ENCODE results near the gene RTL1.

RTL1 gene

GRCh38 chr14:100849115-100849781 is 54.3 kb downstream of the RTL1 start:
- H3K4me3 ChIP-seq (replicated peaks; ENCODE audit: low read depth, low read length) = no peak overlapping the region
- no peak for TF ChIP-seq CTCF (IDR thresholded peaks at IDR 0.05; ENCODE audit: insufficient read depth, low read length, poor library complexity, severe bottlenecking)
- no peak for DNase-seq (ENCODE audit: extremely low read depth, insufficient read length)
- no peaks in the 10 kb centered on the region for H3K27me3 ChIP-seq (replicated peaks; ENCODE audit: control insufficient read depth, insufficient read depth, low read length)
- H3K36me3 ChIP-seq (ENCODE audit: control insufficient read depth, insufficient read depth, low read length) = no peaks in the 10 kb centered on the region

GRCh38 chr14:100846309-100846859 is 57.1 kb downstream of the RTL1 start:
- Histone ChIP-seq H3K27me3 (replicated peaks; ENCODE audit: control insufficient read depth, insufficient read depth, low read length) (no peaks in the 10 kb centered on the region), H3K36me3 (ENCODE audit: control insufficient read depth, insufficient read depth, low read length) (no peaks in the 10 kb centered on the region), H3K4me3 (replicated peaks; ENCODE audit: low read depth, low read length) (no peak overlapping the region)
- DNase-seq (ENCODE audit: extremely low read depth, insufficient read length) = no peak
- TF ChIP-seq CTCF (IDR thresholded peaks at IDR 0.05; ENCODE audit: insufficient read depth, low read length, poor library complexity, severe bottlenecking) = no peak

GRCh38 chr14:100845341-100845740 is 58.2 kb downstream of the RTL1 start:
- DNase-seq (ENCODE audit: extremely low read depth, insufficient read length) = no peak
- TF ChIP-seq CTCF (IDR thresholded peaks at IDR 0.05; ENCODE audit: insufficient read depth, low read length, poor library complexity, severe bottlenecking) = no peak
- H3K4me3 ChIP-seq (replicated peaks; ENCODE audit: low read depth, low read length) = no peak overlapping the region
- H3K36me3 ChIP-seq (ENCODE audit: control insufficient read depth, insufficient read depth, low read length) = no peaks in the 10 kb centered on the region
- H3K27me3 ChIP-seq (replicated peaks; ENCODE audit: control insufficient read depth, insufficient read depth, low read length) = no peaks in the 10 kb centered on the region

- H3K27me3 ChIP-seq (replicated peaks; ENCODE audit: control insufficient read depth, insufficient read depth, low read length) = no peaks in the 10 kb centered on the region
- no peaks in the 10 kb centered on the region for H3K36me3 ChIP-seq (ENCODE audit: control insufficient read depth, insufficient read depth, low read length)
- no peak for TF ChIP-seq CTCF (IDR thresholded peaks at IDR 0.05; ENCODE audit: insufficient read depth, low read length, poor library complexity, severe bottlenecking)
- no peak overlapping the region for H3K4me3 ChIP-seq (replicated peaks; ENCODE audit: low read depth, low read length)
- no peak for DNase-seq (ENCODE audit: extremely low read depth, insufficient read length)
Observed at GRCh38 chr14:100844846-100845245, 58.7 kb downstream of the RTL1 start.

GRCh38 chr14:100844421-100844820 is 59.1 kb downstream of the RTL1 start:
- Histone ChIP-seq H3K27me3 (replicated peaks; ENCODE audit: control insufficient read depth, insufficient read depth, low read length) (no peaks in the 10 kb centered on the region), H3K36me3 (ENCODE audit: control insufficient read depth, insufficient read depth, low read length) (no peaks in the 10 kb centered on the region), H3K4me3 (replicated peaks; ENCODE audit: low read depth, low read length) (no peak overlapping the region)
- no peak for DNase-seq (ENCODE audit: extremely low read depth, insufficient read length)
- TF ChIP-seq CTCF (IDR thresholded peaks at IDR 0.05; ENCODE audit: insufficient read depth, low read length, poor library complexity, severe bottlenecking) = no peak

- no peak for DNase-seq (ENCODE audit: extremely low read depth, insufficient read length)
- no peak overlapping the region for H3K4me3 ChIP-seq (replicated peaks; ENCODE audit: low read depth, low read length)
Observed at GRCh38 chr14:100844082-100844408, 59.5 kb downstream of the RTL1 start.

More at GRCh38 chr14:100844082-100844408, 59.5 kb downstream of the RTL1 start:
- Histone ChIP-seq H3K27me3 (replicated peaks; ENCODE audit: control insufficient read depth, insufficient read depth, low read length) (no peaks in the 10 kb centered on the region), H3K36me3 (ENCODE audit: control insufficient read depth, insufficient read depth, low read length) (no peaks in the 10 kb centered on the region)
- TF ChIP-seq CTCF (IDR thresholded peaks at IDR 0.05; ENCODE audit: insufficient read depth, low read length, poor library complexity, severe bottlenecking) = no peak

Data from GM06990 (cell line).